MM.1S (cell line): ENCODE data around the gene C11orf86.

Experiments
- DNase-seq: peaks from one replicate; pipeline ENCODE4 v3.0.0-alpha.2; 2015
- H2AFZ ChIP-seq: fragments of 300-600 bp; sonication (generic); 2 replicates; pipeline ENCODE4 v1.6.0; 2016; ENCODE audit warnings: antibody characterized with exemption, low read length
- H3F3A ChIP-seq: fragments of 300-600 bp; sonication (generic); 2 replicates; pipeline ENCODE4 v1.6.1; 2016; ENCODE audit warnings: mild to moderate bottlenecking, antibody characterized with exemption, low read length, moderate library complexity, mixed read lengths; ENCODE audit not compliant: insufficient read depth
- H3K27ac ChIP-seq: fragments of 300-600 bp; sonication (generic); 2 replicates; pipeline ENCODE4 v1.5.1; 2016; ENCODE audit warnings: mild to moderate bottlenecking, low read length
- H3K27me3 ChIP-seq: fragments of 300-600 bp; sonication (generic); replicated peaks from 2 replicates; pipeline ENCODE4 v1.6.0; 2016; ENCODE audit warnings: low read length; ENCODE audit not compliant: insufficient read depth
- H3K36me3 ChIP-seq: fragments of 300-600 bp; sonication (generic); replicated peaks from 2 replicates; pipeline ENCODE4 v1.6.1; 2016; ENCODE audit warnings: mild to moderate bottlenecking, low read length, mixed read lengths; ENCODE audit not compliant: insufficient read depth
- H3K4me1 ChIP-seq: fragments of 300-600 bp; sonication (generic); 2 replicates; pipeline ENCODE4 v1.6.1; 2016; ENCODE audit warnings: low read length, mixed read lengths
- H3K4me2 ChIP-seq: fragments of 300-600 bp; sonication (generic); 2 replicates; pipeline ENCODE4 v1.6.0; 2016; ENCODE audit warnings: low read depth, low read length
- H3K4me3 ChIP-seq: fragments of 300-600 bp; sonication (generic); 2 replicates; pipeline ENCODE4 v1.5.1; 2016; ENCODE audit warnings: low read length, mixed read lengths
- H3K79me2 ChIP-seq: fragments of 300-600 bp; sonication (generic); 2 replicates; pipeline ENCODE4 v1.6.1; 2016; ENCODE audit warnings: mixed run types, low read length, mixed read lengths
- H3K9ac ChIP-seq: fragments of 300-600 bp; sonication (generic); 2 replicates; pipeline ENCODE4 v1.6.1; 2016; ENCODE audit warnings: low read length, mixed read lengths
- H3K9me2 ChIP-seq: fragments of 300-600 bp; sonication (generic); replicated peaks from 2 replicates; pipeline ENCODE4 v1.6.1; 2016; ENCODE audit warnings: mild to moderate bottlenecking, low read length, mixed read lengths; ENCODE audit not compliant: insufficient read depth
- H3K9me3 ChIP-seq: fragments of 300-600 bp; sonication (generic); replicated peaks from 2 replicates; pipeline ENCODE4 v1.6.1; 2016; ENCODE audit warnings: mild to moderate bottlenecking, low read length, mixed read lengths; ENCODE audit not compliant: insufficient read depth
- H4K20me1 ChIP-seq: fragments of 300-600 bp; sonication (generic); 2 replicates; pipeline ENCODE4 v1.6.1; 2016; ENCODE audit warnings: mild to moderate bottlenecking, low read length, moderate library complexity, mixed read lengths; ENCODE audit not compliant: insufficient read depth
- EZH2 ChIP-seq: fragments of 300-600 bp; sonication (generic); optimal IDR thresholded peaks from 2 replicates; pipeline ENCODE3; 2017; ENCODE audit warnings: low read depth, mild to moderate bottlenecking, antibody characterized with exemption, low read length, mixed read lengths
- EZH2phosphoT487 ChIP-seq: fragments of 300-600 bp; sonication (generic); IDR thresholded peaks from 2 replicates; pipeline ENCODE4 v1.6.1; 2018; ENCODE audit warnings: antibody characterized with exemption, low read length
- TF ChIP-seq, protein P1 (sequence below): fragments of 300-600 bp; sonication (generic); IDR thresholded peaks from 2 replicates; pipeline ENCODE4 v1.5.1; 2016; ENCODE audit warnings: antibody characterized with exemption, low read length, mixed read lengths

Gene C11orf86

DNA sequence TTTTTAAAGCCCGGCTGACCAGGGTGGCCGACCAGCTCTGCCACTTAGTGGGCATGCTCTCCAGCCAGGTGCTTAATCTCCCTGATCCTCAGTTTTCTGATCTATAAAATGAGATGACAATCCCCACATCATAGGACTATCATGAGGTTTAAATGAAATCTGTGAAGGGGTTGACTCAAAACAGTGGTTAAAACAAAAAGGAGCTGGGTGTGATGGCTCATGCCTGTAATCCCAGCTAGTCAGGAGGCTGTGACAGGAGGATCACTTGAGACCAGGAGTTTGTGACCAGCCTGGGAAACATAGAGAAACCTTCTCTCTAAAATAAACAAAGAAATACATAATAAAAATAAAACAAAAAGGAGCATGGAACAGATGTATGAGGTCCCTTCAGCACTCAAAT lies 3.6 kb upstream of the C11orf86 start:
- Histone ChIP-seq H3K27me3 (0 out of 2 replicates have a peak, but pooled peaks cover 12% of the 10 kb centered on the region), H3K4me1 (no peaks in the 10 kb centered on the region), H2AFZ (no peak overlapping the region), H3K79me2 (no peaks in the 10 kb centered on the region), H3F3A (no peaks in the 10 kb centered on the region), H3K9me2 (no peaks in the 10 kb centered on the region), H3K9ac (no peak overlapping the region), H3K27ac (no peak overlapping the region), H3K4me3 (no peak overlapping the region), H3K4me2 (no peak overlapping the region), H3K9me3 (no peaks in the 10 kb centered on the region), H3K36me3 (no peaks in the 10 kb centered on the region), H4K20me1 (no peaks in the 10 kb centered on the region)
- no peak for DNase-seq
- TF ChIP-seq EZH2: no peak
- TF ChIP-seq, protein P1, sequence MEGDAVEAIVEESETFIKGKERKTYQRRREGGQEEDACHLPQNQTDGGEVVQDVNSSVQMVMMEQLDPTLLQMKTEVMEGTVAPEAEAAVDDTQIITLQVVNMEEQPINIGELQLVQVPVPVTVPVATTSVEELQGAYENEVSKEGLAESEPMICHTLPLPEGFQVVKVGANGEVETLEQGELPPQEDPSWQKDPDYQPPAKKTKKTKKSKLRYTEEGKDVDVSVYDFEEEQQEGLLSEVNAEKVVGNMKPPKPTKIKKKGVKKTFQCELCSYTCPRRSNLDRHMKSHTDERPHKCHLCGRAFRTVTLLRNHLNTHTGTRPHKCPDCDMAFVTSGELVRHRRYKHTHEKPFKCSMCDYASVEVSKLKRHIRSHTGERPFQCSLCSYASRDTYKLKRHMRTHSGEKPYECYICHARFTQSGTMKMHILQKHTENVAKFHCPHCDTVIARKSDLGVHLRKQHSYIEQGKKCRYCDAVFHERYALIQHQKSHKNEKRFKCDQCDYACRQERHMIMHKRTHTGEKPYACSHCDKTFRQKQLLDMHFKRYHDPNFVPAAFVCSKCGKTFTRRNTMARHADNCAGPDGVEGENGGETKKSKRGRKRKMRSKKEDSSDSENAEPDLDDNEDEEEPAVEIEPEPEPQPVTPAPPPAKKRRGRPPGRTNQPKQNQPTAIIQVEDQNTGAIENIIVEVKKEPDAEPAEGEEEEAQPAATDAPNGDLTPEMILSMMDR: no peak
- TF ChIP-seq EZH2phosphoT487: no peak

DNA sequence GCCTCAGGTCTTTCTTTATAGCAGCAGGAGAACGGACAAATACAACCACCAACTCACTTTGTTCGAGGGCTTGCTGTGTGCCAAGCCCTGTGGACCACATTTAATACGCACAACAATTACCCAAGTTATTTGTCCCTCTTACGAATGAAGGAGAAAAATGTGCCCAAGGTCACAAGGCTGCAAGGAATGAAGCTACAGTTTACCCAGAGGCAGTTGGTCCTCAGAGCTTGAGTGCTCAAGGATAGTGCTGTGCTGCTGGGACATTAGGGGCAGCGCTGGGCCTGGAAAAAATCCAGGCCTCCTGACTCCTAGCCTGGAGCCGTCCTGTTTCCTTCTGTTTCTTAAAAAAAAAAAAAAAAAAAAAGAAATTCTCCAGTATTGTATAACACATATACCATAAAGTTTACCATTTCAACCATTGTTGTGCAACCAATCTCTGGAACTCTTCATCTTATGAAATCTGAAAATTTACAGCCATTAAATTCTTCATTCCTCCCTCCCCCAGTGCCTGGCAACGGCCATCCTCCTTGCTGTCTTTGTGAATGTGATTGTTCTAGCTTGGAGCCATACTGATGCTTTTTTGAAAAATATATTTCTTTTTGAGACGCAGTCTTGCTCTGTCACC lies 1.0 kb upstream of the C11orf86 start:
- TF ChIP-seq, protein P1: no peak
- TF ChIP-seq EZH2 (no peak), EZH2phosphoT487 (no peak)
- H3K27me3 ChIP-seq: peaks cover 14% of the 10 kb centered on the region; the same call in 1 of the 2 replicates
- H2AFZ ChIP-seq: no peak overlapping the region
- no peaks in the 10 kb centered on the region for H3K79me2 ChIP-seq
- no peaks in the 10 kb centered on the region for H3K9me3 ChIP-seq
- no peak overlapping the region for H3K4me2 ChIP-seq
- no peaks in the 10 kb centered on the region for H4K20me1 ChIP-seq
- H3K4me3 ChIP-seq: no peak overlapping the region
- no peak for DNase-seq
- H3K27ac ChIP-seq: no peak overlapping the region
- no peak overlapping the region for H3K9ac ChIP-seq
- H3K9me2 ChIP-seq: no peaks in the 10 kb centered on the region
- H3K36me3 ChIP-seq: no peaks in the 10 kb centered on the region
- no peaks in the 10 kb centered on the region for H3K4me1 ChIP-seq
- H3F3A ChIP-seq: no peaks in the 10 kb centered on the region

DNA sequence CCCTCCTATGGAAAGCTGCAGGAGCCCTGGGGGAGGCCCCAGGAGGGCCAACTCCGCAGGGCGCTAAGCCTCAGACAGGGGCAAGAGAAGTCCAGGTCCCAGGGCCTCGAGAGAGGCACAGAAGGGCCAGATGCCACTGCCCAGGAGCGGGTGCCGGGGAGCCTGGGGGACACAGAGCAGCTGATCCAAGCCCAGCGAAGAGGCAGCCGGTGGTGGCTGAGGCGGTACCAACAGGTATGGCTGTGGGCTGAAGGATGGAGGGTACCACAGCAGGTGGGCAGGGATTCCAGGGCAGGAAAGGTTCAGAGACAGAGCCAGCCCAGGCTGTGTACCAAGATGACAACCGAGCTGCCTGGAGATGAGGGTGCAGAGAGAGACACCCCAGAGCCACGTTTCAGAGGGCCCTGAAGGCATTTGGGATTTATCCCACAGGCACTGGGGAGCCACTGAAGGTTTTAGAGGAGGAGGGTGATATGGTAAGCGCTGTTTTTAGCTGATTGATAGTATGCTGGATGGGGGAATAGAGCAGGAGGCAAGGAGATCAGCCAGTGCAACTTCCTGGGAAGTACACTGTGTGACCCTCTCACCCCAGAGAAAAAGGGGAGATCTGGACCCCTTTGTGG lies 412 bp downstream of the C11orf86 start:
- DNase-seq: no peak
- no peaks in the 10 kb centered on the region for H3F3A ChIP-seq
- no peaks in the 10 kb centered on the region for H3K4me1 ChIP-seq
- no peaks in the 10 kb centered on the region for H3K79me2 ChIP-seq
- no peaks in the 10 kb centered on the region for H3K36me3 ChIP-seq
- TF ChIP-seq EZH2phosphoT487 (no peak), EZH2 (no peak)
- H3K4me3 ChIP-seq: no peak overlapping the region
- no peak overlapping the region for H3K4me2 ChIP-seq
- H3K9me3 ChIP-seq: no peaks in the 10 kb centered on the region
- H4K20me1 ChIP-seq: no peaks in the 10 kb centered on the region
- H3K27ac ChIP-seq: no peak overlapping the region
- H2AFZ ChIP-seq: no peak overlapping the region
- peaks cover 14% of the 10 kb centered on the region for H3K27me3 ChIP-seq
- H3K9ac ChIP-seq: no peak overlapping the region
- H3K9me2 ChIP-seq: no peaks in the 10 kb centered on the region

DNA sequence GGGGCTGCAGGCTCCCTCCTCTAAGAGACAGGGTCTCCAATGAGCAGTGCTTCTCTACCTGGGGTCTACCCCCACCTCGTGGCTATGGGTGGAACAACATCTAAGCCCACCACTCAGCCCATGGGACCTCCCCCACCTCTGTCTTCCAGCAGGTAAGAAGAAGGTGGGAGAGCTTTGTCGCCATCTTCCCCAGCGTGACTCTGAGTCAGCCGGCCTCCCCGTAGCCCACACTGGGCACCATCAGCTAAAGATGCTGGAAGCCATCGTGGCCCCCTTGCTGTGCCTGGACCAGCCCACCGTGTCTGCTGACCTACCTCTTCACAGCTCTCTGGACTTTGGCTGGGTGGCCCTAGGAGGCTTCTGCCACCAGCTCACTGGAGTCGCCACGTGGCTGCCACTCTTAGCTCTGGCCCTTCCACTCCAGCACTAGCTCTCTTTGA lies 944 bp downstream of the C11orf86 start:
- Histone ChIP-seq H3K9me3 (no peaks in the 10 kb centered on the region), H4K20me1 (no peaks in the 10 kb centered on the region), H3K4me2 (no peak overlapping the region), H3K9me2 (no peaks in the 10 kb centered on the region), H3K79me2 (no peaks in the 10 kb centered on the region), H3F3A (no peaks in the 10 kb centered on the region), H3K9ac (no peak overlapping the region), H3K4me3 (no peak overlapping the region), H2AFZ (no peak overlapping the region), H3K36me3 (no peaks in the 10 kb centered on the region), H3K27ac (no peak overlapping the region), H3K4me1 (no peaks in the 10 kb centered on the region), H3K27me3 (peaks cover 14% of the 10 kb centered on the region)
- no peak for DNase-seq
- TF ChIP-seq EZH2: no peak
- TF ChIP-seq, protein P1: peak; percentile 47
